Amniotic stem cell (primary cell): ENCODE measurements around the gene SPTLC3.

Source experiments
- DNase-seq: peaks from one replicate; lab custom pipeline; 2025; lab: John Stamatoyannopoulos, UW

SPTLC3 gene

DNA sequence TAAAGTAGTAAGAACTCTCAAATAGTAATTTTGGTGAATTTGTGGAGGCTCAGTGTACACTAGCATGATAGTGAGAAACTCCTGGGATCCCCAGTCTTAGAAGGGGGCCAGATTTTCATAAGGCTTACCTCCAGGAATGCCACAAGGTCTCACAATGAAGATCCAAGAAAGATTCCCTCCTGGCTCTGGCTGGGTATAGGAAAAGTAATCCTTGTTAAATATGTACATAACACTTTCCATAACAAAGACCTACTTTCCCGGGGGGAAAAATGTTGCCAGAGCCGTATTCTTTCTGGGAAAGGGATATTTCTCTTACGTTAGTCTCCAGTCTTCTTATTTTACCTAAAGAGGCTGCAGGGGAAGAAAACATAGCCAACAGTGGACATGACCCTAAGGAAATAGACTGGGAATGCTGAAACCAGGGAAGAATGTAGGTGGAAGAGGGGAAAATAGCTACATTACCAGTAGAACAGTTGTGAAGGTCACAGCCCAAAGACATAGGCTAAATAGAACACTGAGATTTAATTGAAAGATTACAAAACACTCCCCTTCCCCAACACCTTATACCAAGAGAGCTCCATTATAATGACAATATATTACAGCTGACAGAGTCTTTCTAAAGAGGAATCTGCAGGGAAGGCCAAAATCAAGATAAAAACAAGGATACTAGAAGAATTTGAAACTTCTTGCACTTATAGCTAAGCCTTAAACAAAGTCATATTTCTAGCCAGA, 177.4 kb downstream of the SPTLC3 start:
- DNase-seq = no peak

DNA sequence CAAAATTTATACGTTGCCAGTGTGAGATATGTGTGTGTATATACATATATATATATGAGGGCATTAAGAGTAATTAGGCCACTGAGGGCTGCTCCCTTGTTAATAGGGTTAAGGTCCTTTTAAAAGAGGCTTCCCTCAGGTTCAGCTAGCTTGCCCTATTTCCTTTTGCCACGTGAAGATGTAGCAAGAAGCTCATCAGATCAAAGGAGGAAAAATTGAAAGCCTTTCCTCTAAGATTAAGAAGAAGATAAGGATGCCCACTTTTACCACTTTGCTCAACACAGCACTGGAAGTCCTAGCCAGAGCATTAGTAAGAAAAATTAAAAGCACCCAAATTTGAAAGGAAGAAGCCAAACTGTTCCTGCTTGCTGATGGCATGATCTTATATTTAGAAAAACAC, 179.1 kb downstream of the SPTLC3 start:
- no peak for DNase-seq

DNA sequence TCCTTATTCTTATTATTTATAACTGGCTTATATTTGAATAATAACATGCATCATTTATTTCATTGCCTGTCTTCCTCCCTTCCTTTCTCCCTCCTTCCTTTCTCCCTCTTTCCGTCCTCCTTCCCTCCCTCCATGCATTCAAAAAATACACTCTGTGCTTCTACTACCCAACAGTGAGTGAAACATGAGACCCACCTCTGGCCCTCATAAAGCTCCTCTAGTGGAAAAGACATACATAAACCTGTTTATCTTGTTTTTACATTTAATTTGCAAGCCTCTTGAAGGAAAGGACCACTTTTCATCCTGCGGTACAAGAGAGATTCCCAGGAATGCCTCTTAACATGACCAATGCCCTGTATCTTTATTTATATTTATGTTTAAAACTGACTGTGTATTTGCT, 190.5 kb downstream of the SPTLC3 start:
- no peak for DNase-seq

DNA sequence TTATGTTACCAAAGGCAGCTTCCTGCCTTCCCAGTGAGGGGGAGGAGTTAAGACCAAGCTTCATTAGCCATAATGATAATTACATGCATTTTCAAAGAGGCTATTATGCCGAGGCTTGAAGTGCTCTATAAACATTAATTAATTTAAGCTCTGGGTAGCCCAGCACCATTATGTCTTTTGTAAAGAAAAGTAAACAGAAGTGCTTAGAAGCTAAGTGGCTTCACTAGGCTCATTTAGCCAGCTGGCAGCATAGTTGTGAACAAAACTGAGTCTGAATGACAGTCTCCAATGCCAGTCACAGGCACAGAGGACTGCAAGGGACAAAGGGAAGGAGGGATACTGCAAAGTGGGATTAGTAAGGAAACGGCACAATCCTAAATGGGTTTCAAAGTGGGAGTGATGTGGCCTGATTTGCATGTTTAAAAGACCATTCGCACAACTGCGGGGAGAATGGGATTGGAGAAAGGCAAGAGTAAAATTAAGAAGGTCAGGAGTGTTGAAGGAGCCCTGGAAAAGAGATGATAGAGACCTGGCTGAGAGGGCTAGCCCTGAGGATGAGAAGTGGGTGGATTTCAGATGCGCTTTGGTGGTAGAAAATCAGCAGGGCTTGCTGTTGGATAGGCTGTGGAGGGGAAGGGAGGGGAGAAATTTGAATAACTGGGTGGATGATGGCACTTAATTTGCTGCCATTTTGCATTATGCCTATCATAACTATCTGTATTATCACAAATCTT, 192.2 kb downstream of the SPTLC3 start:
- no peak for DNase-seq

DNA sequence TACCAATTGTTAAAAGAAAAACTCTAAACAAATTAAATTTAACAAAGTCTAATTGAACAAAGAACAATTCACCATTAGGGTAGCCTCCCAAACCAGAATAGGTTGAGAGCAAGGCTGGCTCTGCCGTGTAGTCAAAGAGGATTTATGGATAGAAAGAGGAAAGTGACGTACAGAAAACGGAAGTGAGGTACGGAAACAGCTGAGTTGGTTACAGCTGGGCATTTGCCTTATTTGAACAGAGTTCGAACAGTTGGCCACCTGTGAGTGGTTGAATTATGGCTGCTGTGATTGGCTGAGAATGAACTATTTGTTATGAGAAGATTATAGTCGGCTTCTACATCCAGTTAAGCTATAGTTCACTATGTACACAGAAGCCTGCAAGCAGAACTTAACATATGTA, 193.8 kb downstream of the SPTLC3 start:
- no peak for DNase-seq

DNA sequence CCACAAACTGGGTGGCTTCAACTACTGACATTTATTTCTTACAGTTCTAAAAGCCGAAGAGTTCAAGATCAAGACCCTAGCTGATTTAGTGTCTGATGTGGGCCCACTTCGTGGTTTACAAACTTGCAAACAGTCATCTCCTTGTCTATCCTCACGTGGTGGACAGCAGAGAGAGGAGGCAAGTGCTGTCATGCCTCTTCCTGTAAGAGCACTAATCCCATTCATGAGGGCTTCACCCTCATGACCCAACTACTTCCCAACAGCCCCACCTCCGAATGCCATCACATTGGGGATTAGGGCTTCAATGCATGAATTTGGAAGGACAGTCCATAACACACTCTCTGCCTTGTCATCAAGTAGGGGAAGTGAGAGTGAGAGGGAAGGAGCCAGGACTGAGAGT, 196.7 kb downstream of the SPTLC3 start:
- DNase-seq = no peak

DNA sequence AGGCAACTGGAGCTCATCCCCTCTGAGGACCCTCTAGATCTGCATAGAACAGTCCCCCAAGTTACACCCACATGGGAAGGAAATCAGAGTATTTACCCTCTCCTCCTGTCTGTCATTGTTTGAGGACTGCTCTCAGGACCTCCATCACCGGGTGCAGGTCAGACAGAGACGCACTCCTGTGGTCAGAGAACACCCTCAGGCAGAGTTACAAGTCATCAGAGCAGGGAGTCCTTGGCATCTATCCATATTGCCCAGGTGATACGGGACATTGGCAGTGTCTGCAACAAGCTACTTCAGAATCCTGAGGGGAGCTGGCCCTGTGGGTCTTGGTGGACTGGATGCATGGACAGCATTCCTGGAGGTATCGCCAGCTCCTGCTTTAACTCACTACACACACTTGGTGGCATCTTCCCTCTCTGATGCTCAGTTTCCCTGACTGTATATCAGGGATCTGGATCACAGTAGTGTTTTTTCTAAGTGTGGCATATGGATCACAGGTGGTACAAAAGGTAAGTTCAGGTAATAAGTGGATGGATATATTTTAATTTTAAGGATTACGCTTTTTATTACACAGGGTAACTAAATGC, 197.2 kb downstream of the SPTLC3 start:
- DNase-seq = no peak

DNA sequence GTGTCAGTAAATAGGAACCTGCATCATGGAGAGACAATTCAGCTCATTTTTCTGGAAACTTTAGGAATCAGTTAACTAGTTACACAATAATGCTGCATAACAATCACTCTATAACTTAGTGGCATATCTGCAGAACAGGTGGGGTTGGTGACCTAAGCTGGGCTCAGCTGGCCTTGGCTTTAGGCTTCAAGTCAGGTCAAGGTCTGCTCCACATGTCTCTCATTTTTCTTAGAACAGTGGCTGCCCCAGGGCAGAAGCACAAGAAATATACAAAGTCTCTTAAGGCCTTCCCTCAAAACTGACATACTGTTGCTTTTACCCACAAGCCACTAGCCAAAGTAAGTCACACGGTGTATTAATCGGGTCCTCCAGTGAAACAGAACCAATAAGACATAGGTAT, 198.2 kb downstream of the SPTLC3 start:
- no peak for DNase-seq

DNA sequence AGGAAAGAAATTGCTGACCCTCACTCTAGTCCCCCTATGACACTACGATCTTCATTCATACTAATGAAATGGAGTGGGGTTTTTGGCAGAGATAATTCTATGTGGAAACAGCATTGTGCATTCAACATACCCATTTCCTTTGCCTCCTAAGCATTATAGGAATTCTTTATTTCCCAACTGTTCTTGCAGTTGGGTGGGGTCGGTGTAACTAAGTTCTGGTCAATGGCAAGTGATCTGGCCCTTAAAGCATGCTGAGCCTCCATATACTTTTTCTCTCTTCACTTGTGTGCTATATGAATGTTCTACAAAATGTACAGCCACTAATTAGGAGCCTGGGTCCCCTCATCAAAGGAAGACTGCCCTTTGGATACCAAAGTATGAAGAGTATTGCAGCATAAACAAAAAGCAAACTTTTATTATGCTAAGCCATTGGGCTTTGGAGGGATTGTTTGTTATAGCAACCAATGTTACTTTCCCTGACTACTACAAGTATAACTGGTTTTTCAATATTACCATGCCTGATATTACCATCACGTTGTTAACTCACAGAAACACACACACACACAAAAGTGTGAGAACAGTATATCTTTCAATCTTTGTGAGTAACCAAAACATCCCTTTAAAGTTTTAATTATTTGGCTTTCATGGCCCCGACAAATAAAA, 203.3 kb downstream of the SPTLC3 start:
- DNase-seq = no peak

DNA sequence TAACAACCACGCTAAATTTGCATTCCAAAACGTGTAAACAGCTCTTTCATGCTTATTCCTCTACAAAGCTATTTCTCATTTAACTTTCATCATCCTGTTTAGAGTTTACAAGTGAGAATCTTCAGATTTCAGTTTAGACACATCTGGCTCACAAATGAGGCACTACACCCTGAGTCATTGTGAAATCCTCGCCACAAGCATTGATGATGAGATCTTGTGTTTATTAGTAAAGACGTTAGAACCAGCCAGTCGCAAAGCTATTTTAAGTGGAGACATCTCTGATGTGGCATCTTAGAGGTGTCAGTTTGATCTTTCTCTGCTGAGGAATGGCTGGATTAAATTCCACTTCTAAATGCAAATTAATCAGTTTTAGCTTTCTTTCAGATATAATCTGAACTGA, 204.0 kb downstream of the SPTLC3 start:
- DNase-seq = no peak

DNA sequence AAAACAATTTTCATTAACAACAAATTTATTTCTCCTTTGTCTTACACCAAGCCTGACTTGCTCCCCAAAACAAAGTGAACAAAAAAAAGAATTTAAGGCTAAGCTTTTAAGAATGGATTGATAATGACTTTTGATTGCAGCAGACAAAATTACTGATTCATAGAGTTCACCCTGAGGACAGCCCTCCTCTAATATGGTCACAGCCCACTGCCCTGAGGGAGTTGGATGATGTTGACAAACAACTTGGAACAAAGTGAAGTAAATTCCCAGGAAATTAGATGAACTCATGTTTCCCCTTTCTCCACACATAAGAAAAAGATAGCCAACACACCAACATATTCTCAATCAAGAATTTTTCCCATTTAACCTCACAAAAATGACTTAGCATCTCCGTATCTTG, 204.6 kb downstream of the SPTLC3 start:
- DNase-seq = no peak

DNA sequence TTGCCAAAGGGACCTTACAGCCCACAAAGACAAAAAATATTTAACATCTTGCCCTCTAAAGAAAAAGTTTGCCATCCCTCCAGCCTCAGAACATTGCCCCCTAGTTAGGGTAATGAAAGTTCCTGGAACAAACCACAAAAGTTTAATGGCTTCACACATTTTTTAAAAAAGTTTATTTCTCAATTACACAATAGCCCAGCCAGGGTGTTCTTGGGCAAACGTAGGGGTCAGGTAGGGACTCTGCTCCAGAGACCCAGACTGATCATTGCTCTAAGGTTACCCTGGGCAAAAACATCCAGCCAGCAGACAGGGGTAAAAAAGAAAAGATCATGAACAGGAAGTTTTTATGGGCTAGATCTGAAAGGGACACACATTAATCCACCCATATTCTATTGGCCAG, 207.8 kb downstream of the SPTLC3 start:
- DNase-seq = no peak
